CD4-positive, alpha-beta T cell (primary cell): Measurements from ENCODE around the gene ZNF106. TPM values are rescaled to one million over a fixed set of nuclear protein-coding genes. Genes with fewer than 3 reads are reported as not detected.

Source experiments
- ATAC-seq: fragments of 200-7000 bp; cut with Tn5 transposase; one replicate; pipeline ENCODE4 v1.10.0; 2022; ENCODE audit warnings: mild to moderate bottlenecking; ENCODE audit not compliant: poor library complexity
- CTCF ChIA-PET: fragments of 350-600 bp; sonication (Branson Sonifier 250); formaldehyde crosslinking; loops from one replicate; lab custom pipeline; 2021; ENCODE audit warnings: antibody characterized with exemption, inconsistent platforms; lab: Charles Lee
- POLR2A ChIA-PET: fragments of 350-600 bp; sonication (Branson Sonifier 250); formaldehyde crosslinking; loops from one replicate; lab custom pipeline; 2021; ENCODE audit warnings: antibody characterized with exemption, inconsistent platforms; lab: Charles Lee
- DNase-seq, 14 experiments: peaks; one replicate each; pipeline ENCODE4 v3.0.0-alpha.2; 2013 to 2020; ENCODE audit warnings: mixed read lengths in 2 of 14
- H3K27ac ChIP-seq, 2 donors: one replicate each; pipeline versions ENCODE4 v1.5.1 to v1.7.0; 2013; ENCODE audit warnings: low read length in 2 of 2, low read depth in 1 of 2, mild to moderate bottlenecking in 1 of 2
- H3K27me3 ChIP-seq, 2 experiments: 1 replicate in 1 of 2; 2 replicates in 1 of 2; pipeline versions ENCODE4 v1.6.1 to v1.7.0; 2013; ENCODE audit warnings: low read length in 2 of 2, control low read depth in 1 of 2, mild to moderate bottlenecking in 1 of 2, moderate library complexity in 1 of 2; ENCODE audit not compliant: insufficient read depth in 2 of 2, control insufficient read depth in 1 of 2
- H3K36me3 ChIP-seq: one replicate; pipeline ENCODE4 v1.6.1; 2013; ENCODE audit warnings: low read length, control low read depth; ENCODE audit not compliant: insufficient read depth
- H3K4me1 ChIP-seq: one replicate; pipeline ENCODE4 v1.6.1; 2013; ENCODE audit warnings: low read length, control low read depth; ENCODE audit not compliant: insufficient read depth
- H3K4me3 ChIP-seq: one replicate; pipeline ENCODE4 v1.5.1; 2013; ENCODE audit warnings: mild to moderate bottlenecking, low read length, moderate library complexity
- H3K9me3 ChIP-seq, 2 experiments: 1 replicate in 1 of 2; 2 replicates in 1 of 2; pipeline versions ENCODE4 v1.6.1 to v1.7.0; 2013; ENCODE audit warnings: low read length in 2 of 2, mild to moderate bottlenecking in 2 of 2, control low read depth in 1 of 2, moderate library complexity in 1 of 2; ENCODE audit not compliant: control insufficient read depth in 1 of 2, insufficient read depth in 1 of 2
- H3K27ac Mint-ChIP-seq: one replicate; pipeline ENCODE4 v1.8.0; 2020; ENCODE audit warnings: mixed read lengths
- H3K27me3 Mint-ChIP-seq: one replicate; pipeline ENCODE4 v1.8.0; 2021; ENCODE audit warnings: mixed read lengths
- H3K36me3 Mint-ChIP-seq: one replicate; pipeline ENCODE4 v1.8.0; 2021; ENCODE audit warnings: low read depth, mixed read lengths
- H3K4me1 Mint-ChIP-seq: one replicate; pipeline ENCODE4 v1.8.0; 2021; ENCODE audit warnings: low read depth, mixed read lengths
- H3K4me3 Mint-ChIP-seq: one replicate; pipeline ENCODE4 v1.8.0; 2020; ENCODE audit warnings: mild to moderate bottlenecking, mixed read lengths
- H3K9me3 Mint-ChIP-seq: one replicate; pipeline ENCODE4 v1.8.0; 2020; ENCODE audit warnings: mixed read lengths
- CTCF ChIP-seq: fragments of 200-600 bp; IDR thresholded peaks from one replicate; pipeline ENCODE4 v1.8.0; 2022; ENCODE audit warnings: antibody characterized with exemption, mild to moderate bottlenecking
- intact Hi-C, 2 experiments: fragments of 100-400 bp; cut with DNase I in 1 of 2; cut with micrococcal nuclease in 1 of 2; formaldehyde crosslinking; loops; one replicate each; pipeline versions ENCODE4 v1.15.1 to v1.9.0; 2023 to 2025; cut with DNase I, micrococcal nuclease
- total RNA-seq, 174 experiments: library from RNA in 2 of 174; stranded (reverse) in 2 of 174; gene quantifications; one replicate each; pipeline ENCODE4 v1.2.3 and lab custom pipeline; 2021 to 2026

ZNF106 gene
- total RNA-seq, 2 experiments from 2014 or later = 30.9 to 31.4 TPM

- H3K27ac Mint-ChIP-seq = no peak overlapping the region
- H3K4me3 ChIP-seq = no peak overlapping the region
Observed at GRCh38 chr15:42363487-42363886, 127.5 kb downstream of the ZNF106 start.

More at GRCh38 chr15:42363487-42363886, 127.5 kb downstream of the ZNF106 start:
- POLR2A ChIA-PET = interaction anchor here (0.5 kb wide), 1 partner anchor 853 kb away, joined by 3 read pairs; no protein-coding TSS in a partner anchor
- no peaks in the 10 kb centered on the region for H3K27me3 ChIP-seq
- H3K27ac ChIP-seq = no peak overlapping the region
- Mint-ChIP-seq H3K27me3 (no peaks in the 10 kb centered on the region), H3K9me3 (no peaks in the 10 kb centered on the region), H3K36me3 (peaks cover 14% of the 10 kb centered on the region), H3K4me3 (no peak overlapping the region), H3K4me1 (no peaks in the 10 kb centered on the region)
- no peaks in the 10 kb centered on the region for H3K36me3 ChIP-seq
- ATAC-seq = no peak
- CTCF ChIA-PET = no interaction called here
- TF ChIP-seq CTCF = no peak
- intact Hi-C loops = no loop called here
- no peak for DNase-seq
- no peaks in the 10 kb centered on the region for H3K9me3 ChIP-seq
- no peaks in the 10 kb centered on the region for H3K4me1 ChIP-seq

Other genes starting within 250 kb of the ZNF106 start
- gene GANC, start 217.9 kb downstream of the ZNF106 start, total RNA-seq = 10 to 100 TPM; 22.3 to 23.9 TPM
- 10 to 100 TPM; 48.7 to 51.4 TPM for gene TMEM87A, start 217.7 kb downstream of the ZNF106 start, total RNA-seq
- gene CAPN3, start 131.6 kb downstream of the ZNF106 start, total RNA-seq = 1 to 10 TPM; 8.2 to 8.7 TPM
- 10 to 100 TPM; 37.4 to 40.1 TPM for gene SNAP23, start 4.5 kb upstream of the ZNF106 start, total RNA-seq
- gene LRRC57, start 57.7 kb upstream of the ZNF106 start, total RNA-seq = 10 to 100 TPM; 25.8 to 29.6 TPM
- 10 to 100 TPM; 23.0 to 28.2 TPM for gene HAUS2, start 57.7 kb upstream of the ZNF106 start, total RNA-seq
- gene STARD9, start 84.5 kb upstream of the ZNF106 start, total RNA-seq = 1 to 10 TPM; 2.8 to 4.6 TPM
- gene CDAN1, start 246.0 kb upstream of the ZNF106 start, total RNA-seq = 10 to 100 TPM; 23.2 to 24.7 TPM